ENCODE measurements around the gene CD93. TPM values are rescaled to one million over a fixed set of nuclear protein-coding genes. Genes with fewer than 3 reads are reported as not detected.

Gene CD93
- total RNA-seq, 1 donor, result 5.9 TPM

- DNase-seq (ENCODE audit: low read depth in 2 of 3, low spot score in 2 of 3), result no peak
These were observed 46.8 kb downstream of the CD93 start for GRCh38 chr20:23039136-23039875.

GRCh38 chr20:23037017-23037481 lies 49.1 kb downstream of the CD93 start:
- no peak for DNase-seq (ENCODE audit: low read depth in 2 of 3, low spot score in 2 of 3)

- DNase-seq (ENCODE audit: low read depth in 2 of 3, low spot score in 2 of 3), result no peak
These were observed 49.8 kb downstream of the CD93 start for GRCh38 chr20:23036371-23036770.

GRCh38 chr20:23035731-23036130 lies 50.4 kb downstream of the CD93 start:
- no peak for DNase-seq (ENCODE audit: low read depth in 2 of 3, low spot score in 2 of 3)

- DNase-seq (ENCODE audit: low read depth in 2 of 3, low spot score in 2 of 3), result no peak
These were observed 51.1 kb downstream of the CD93 start, which contains the start of gene SSTR4 for GRCh38 chr20:23034721-23035671. Gene SSTR4 (plus strand): TSS chr20:23035312. CDS start chr20:23035484, 172 bp downstream.

GRCh38 chr20:23033918-23034317 lies 52.2 kb downstream of the CD93 start:
- DNase-seq (ENCODE audit: low read depth in 2 of 3, low spot score in 2 of 3), result no peak

DNA sequence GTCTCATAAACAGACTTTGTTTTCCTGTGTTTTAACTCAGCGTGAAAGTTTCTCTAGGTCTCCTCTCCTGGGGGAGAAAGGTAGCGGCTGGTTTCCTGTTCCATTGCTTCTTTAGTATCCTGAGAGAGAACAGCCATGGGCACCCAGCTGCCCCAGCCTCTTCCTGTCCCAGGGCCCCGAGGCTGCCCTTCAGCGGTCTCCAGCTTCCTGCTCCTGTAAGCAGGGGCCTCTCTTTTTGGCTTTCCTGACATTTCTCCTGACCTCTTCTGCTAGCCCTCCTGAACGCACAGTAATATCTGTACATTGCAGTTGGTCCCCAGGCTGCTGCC lies 53.4 kb downstream of the CD93 start:
- no peak for DNase-seq (ENCODE audit: low read depth in 2 of 3, low spot score in 2 of 3)

GRCh38 chr20:23032056-23032749 lies 53.9 kb downstream of the CD93 start:
- no peak for DNase-seq (ENCODE audit: low read depth in 2 of 3, low spot score in 2 of 3)

GRCh38 chr20:23031346-23031745 lies 54.8 kb downstream of the CD93 start:
- no peak for DNase-seq (ENCODE audit: low read depth in 2 of 3, low spot score in 2 of 3)

Other genes starting within 250 kb of the CD93 start
- gene SSTR4, start 51.0 kb downstream of the CD93 start, total RNA-seq, result not detected
- 1.3 TPM for gene THBD, start 36.7 kb downstream of the CD93 start, total RNA-seq

Measured in hematopoietic multipotent progenitor cell (in vitro differentiated cells).